ENCODE results near the gene P2RY8. TPM values are rescaled to one million over a fixed set of nuclear protein-coding genes. Genes with fewer than 3 reads are reported as not detected.
"Not testable (repeated sequence)": the region's sequence is repeated elsewhere in the genome, so short reads cannot be mapped to it uniquely, and the experiment has no call there.

The P2RY8 gene
- total RNA-seq, 2 experiments from 2014 or later: 9.8 to 10.6 TPM

DNA sequence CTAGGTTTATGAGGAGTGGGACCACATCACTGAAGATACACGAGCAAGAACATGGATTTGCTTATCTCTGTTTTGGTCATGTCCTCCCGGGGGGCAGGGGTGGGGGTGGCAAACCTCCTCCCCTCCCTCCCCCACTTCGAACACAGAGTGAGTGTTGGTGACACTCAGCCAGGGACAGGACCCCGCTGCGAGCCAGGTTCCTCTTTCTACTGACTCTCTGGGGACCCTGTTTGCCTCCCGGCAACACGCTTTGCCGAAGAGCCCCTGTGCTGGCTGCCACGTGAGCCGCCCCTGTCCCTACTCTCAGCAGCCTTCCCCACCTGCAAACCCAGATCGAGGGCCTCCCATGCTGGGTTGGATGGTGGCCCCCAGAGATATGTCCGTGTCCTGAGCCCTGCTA, 34.7 kb downstream of the P2RY8 start:
- Mint-ChIP-seq H3K4me1 (ENCODE audit: low read depth) (peaks cover 37% of the 10 kb centered on the region), H3K36me3 (ENCODE audit: low read depth) (peaks cover 13% of the 10 kb centered on the region), H3K27me3 (ENCODE audit: low read depth) (no peaks in the 10 kb centered on the region), H3K4me3 (no peak overlapping the region), H3K9me3 (no peaks in the 10 kb centered on the region), H3K27ac (peak overlapping the region; percentile 65)
- intact Hi-C loops (cut with micrococcal nuclease): no loop called here
- CTCF ChIA-PET: no interaction called here
- no peak for DNase-seq

GRCh38 chrX:1500701-1501624, 36.0 kb downstream of the P2RY8 start:
- H3K4me3 Mint-ChIP-seq: no peak overlapping the region
- H3K27me3 Mint-ChIP-seq (ENCODE audit: low read depth): no peaks in the 10 kb centered on the region
- no peaks in the 10 kb centered on the region for H3K9me3 Mint-ChIP-seq
- no peak for DNase-seq
- H3K36me3 Mint-ChIP-seq (ENCODE audit: low read depth): peaks cover 9% of the 10 kb centered on the region
- H3K27ac Mint-ChIP-seq: peak overlapping the region; percentile 72
- peaks cover 35% of the 10 kb centered on the region for H3K4me1 Mint-ChIP-seq (ENCODE audit: low read depth)
- intact Hi-C loops (cut with micrococcal nuclease): no loop called here
- CTCF ChIA-PET: no interaction called here

DNA sequence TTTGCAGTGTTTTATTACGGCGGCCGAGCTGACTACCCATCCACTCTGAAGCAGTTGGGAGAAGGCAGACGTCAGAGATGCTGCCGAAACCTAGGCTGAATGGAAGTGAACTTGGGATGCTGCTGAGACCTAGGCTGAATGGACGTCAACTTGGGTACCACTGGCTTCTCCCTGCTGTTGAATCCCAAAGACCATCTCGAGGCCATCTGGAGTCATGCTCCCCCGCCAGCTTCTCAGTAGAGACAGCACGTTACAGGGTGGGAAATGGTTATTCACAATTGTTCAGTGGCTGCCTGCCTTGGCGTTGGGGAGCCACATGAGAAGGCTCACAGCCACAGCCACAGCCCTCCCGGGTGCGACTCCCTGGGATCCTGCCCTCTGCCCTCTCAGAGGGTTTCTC, 40.9 kb downstream of the P2RY8 start:
- peaks cover 6% of the 10 kb centered on the region for H3K36me3 Mint-ChIP-seq (ENCODE audit: low read depth)
- intact Hi-C loops (cut with micrococcal nuclease): no loop called here
- no peak for DNase-seq
- H3K4me3 Mint-ChIP-seq: no peak overlapping the region
- peaks cover 9% of the 10 kb centered on the region for H3K9me3 Mint-ChIP-seq
- CTCF ChIA-PET: no interaction called here
- no peak overlapping the region for H3K27ac Mint-ChIP-seq
- H3K4me1 Mint-ChIP-seq (ENCODE audit: low read depth): peaks cover 29% of the 10 kb centered on the region
- no peaks in the 10 kb centered on the region for H3K27me3 Mint-ChIP-seq (ENCODE audit: low read depth)

GRCh38 chrX:1493877-1494510, 43.0 kb downstream of the P2RY8 start:
- Mint-ChIP-seq H3K9me3 (peaks cover 9% of the 10 kb centered on the region), H3K4me1 (ENCODE audit: low read depth) (peaks cover 29% of the 10 kb centered on the region), H3K4me3 (no peak overlapping the region), H3K27me3 (ENCODE audit: low read depth) (no peaks in the 10 kb centered on the region), H3K36me3 (ENCODE audit: low read depth) (peaks cover 12% of the 10 kb centered on the region), H3K27ac (peak overlapping the region; percentile 24)
- DNase-seq: peak; percentile 5
- intact Hi-C loops (cut with micrococcal nuclease): no loop called here
- CTCF ChIA-PET: no interaction called here

DNA sequence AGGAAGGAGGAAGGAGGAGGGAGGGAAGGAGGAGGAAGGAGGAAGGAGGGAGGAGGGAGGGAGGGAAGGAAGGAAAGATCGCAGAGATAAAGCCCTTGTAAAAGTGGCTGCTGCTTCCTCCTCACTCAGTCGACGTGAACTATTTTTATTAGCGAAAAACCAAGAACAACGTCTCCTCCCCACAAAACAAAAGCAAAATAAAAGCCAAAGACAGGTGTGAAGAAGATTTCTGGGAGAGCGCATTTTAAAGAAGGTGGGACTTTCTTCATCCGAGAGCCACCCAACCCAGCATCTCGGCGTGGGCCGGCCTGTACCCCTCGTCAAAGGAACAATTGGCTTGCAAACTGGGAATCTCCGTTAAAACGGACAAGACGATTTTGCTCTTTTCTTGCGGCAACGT, 43.6 kb downstream of the P2RY8 start:
- intact Hi-C loops (cut with micrococcal nuclease): no loop called here
- Mint-ChIP-seq H3K4me3 (no peak overlapping the region), H3K9me3 (peaks cover 9% of the 10 kb centered on the region), H3K36me3 (ENCODE audit: low read depth) (peaks cover 17% of the 10 kb centered on the region), H3K4me1 (ENCODE audit: low read depth) (peaks cover 29% of the 10 kb centered on the region), H3K27me3 (ENCODE audit: low read depth) (no peaks in the 10 kb centered on the region), H3K27ac (no peak overlapping the region)
- CTCF ChIA-PET: no interaction called here
- no peak for DNase-seq

DNA sequence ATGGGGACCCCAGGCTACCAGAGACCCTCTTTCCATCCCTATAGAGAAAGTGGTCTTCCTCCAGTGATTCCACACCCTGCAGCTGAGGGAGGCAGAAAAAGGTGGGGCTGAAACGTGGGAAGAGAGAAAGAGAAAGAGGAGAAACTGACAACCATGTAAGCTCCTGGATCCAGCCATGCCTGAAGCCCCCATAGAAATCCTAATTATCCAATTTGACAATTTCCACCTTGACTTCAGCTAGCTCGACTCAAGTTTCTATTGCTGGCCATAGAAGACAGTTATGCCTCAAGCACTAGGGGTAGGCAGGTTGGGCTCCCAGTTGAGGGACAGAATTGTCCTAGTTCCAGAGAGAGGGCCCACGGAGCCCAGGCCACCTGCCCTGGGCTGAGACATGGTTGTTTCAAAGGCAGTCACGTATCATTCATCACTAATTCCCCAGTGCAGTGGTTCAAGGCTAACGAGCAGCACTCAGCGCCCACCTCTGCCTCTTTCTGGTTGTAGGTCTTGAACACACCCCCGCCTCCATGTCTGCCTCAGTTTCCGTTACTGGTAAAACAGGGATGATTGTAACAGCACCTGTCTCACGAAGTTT, 44.5 kb downstream of the P2RY8 start:
- no peaks in the 10 kb centered on the region for H3K27me3 Mint-ChIP-seq (ENCODE audit: low read depth)
- CTCF ChIA-PET: no interaction called here
- intact Hi-C loops (cut with micrococcal nuclease): loop anchor here (1.0 kb wide), 1 partner anchor 10 kb away; no protein-coding TSS in a partner anchor
- peak; percentile 14 for DNase-seq
- H3K36me3 Mint-ChIP-seq (ENCODE audit: low read depth): peaks cover 18% of the 10 kb centered on the region
- no peak overlapping the region for H3K4me3 Mint-ChIP-seq
- no peak overlapping the region for H3K27ac Mint-ChIP-seq
- peaks cover 9% of the 10 kb centered on the region for H3K9me3 Mint-ChIP-seq
- peaks cover 27% of the 10 kb centered on the region for H3K4me1 Mint-ChIP-seq (ENCODE audit: low read depth)

- peak; percentile 83 for DNase-seq
- Mint-ChIP-seq H3K27me3 (ENCODE audit: low read depth) (no peaks in the 10 kb centered on the region), H3K36me3 (ENCODE audit: low read depth) (peaks cover 18% of the 10 kb centered on the region), H3K9me3 (peaks cover 9% of the 10 kb centered on the region), H3K27ac (no peak overlapping the region), H3K4me1 (ENCODE audit: low read depth) (peaks cover 27% of the 10 kb centered on the region), H3K4me3 (no peak overlapping the region)
- intact Hi-C loops (cut with micrococcal nuclease): loop anchor here (1.0 kb wide), 1 partner anchor 10 kb away; no protein-coding TSS in a partner anchor
- CTCF ChIA-PET: no interaction called here
Observed at GRCh38 chrX:1491851-1492349, 45.1 kb downstream of the P2RY8 start.

DNA sequence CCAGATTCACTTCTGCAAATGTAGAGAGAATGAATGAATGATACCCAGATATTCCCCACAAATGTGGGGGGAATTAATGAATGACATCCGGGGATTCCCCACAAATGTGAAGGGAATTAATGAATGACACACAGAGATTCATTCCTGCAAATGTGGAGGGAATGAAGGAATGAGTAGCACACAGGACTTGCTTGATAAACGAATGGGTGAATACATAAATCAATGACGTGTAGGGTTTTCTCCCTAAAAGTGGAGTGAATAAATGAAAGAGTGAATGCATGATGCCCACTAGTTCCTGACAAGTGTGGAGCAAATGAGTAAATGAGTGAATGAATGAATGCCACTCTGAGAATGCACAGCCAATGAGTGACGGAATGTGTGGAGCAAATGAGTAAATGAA, 45.7 kb downstream of the P2RY8 start:
- DNase-seq; intact Hi-C loops (cut with micrococcal nuclease); CTCF ChIA-PET; H3K9me3 Mint-ChIP-seq; H3K4me3 Mint-ChIP-seq; H3K27me3 Mint-ChIP-seq (ENCODE audit: low read depth); H3K27ac Mint-ChIP-seq: not testable (repeated sequence)
- Mint-ChIP-seq H3K36me3 (ENCODE audit: low read depth) (peaks cover 20% of the 10 kb centered on the region), H3K4me1 (ENCODE audit: low read depth) (peaks cover 26% of the 10 kb centered on the region)

DNA sequence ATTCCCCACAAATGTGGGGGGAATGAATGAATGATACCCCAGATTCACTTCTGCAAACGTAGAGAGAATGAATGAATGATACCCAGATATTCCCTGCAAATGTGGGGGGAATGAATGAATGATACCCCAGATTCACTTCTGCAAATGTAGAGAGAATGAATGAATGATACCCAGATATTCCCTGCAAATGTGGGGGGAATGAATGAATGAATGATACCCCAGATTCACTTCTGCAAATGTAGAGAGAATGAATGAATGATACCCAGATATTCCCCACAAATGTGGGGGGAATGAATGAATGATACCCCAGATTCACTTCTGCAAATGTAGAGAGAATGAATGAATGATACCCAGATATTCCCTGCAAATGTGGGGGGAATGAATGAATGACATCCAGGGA, 46.3 kb downstream of the P2RY8 start:
- H3K27me3 Mint-ChIP-seq (ENCODE audit: low read depth); H3K27ac Mint-ChIP-seq; intact Hi-C loops (cut with micrococcal nuclease); CTCF ChIA-PET; H3K4me3 Mint-ChIP-seq; DNase-seq: not testable (repeated sequence)
- peaks cover 26% of the 10 kb centered on the region for H3K4me1 Mint-ChIP-seq (ENCODE audit: low read depth)
- peaks cover 12% of the 10 kb centered on the region for H3K9me3 Mint-ChIP-seq
- peaks cover 23% of the 10 kb centered on the region for H3K36me3 Mint-ChIP-seq (ENCODE audit: low read depth)

DNA sequence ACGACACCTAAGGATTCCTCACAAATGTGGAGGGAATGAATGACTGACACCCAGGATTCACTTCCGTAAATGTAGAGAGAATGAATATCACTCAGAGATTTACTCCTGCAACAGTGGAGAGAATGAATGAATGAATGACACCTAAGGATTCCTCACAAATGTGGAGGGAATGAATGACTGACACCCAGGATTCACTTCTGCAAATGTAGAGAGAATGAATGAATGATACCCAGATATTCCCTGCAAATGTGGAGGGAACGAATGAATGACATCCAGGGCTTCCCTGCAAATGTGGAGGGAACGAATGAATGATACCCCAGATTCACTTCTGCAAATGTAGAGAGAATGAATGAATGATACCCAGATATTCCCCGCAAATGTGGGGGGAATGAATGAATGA, 47.6 kb downstream of the P2RY8 start:
- Mint-ChIP-seq H3K4me1 (ENCODE audit: low read depth) (peaks cover 24% of the 10 kb centered on the region), H3K9me3 (peaks cover 12% of the 10 kb centered on the region), H3K36me3 (ENCODE audit: low read depth) (peaks cover 23% of the 10 kb centered on the region)
- H3K4me3 Mint-ChIP-seq; H3K27ac Mint-ChIP-seq; DNase-seq; intact Hi-C loops (cut with micrococcal nuclease); H3K27me3 Mint-ChIP-seq (ENCODE audit: low read depth); CTCF ChIA-PET: not testable (repeated sequence)

DNA sequence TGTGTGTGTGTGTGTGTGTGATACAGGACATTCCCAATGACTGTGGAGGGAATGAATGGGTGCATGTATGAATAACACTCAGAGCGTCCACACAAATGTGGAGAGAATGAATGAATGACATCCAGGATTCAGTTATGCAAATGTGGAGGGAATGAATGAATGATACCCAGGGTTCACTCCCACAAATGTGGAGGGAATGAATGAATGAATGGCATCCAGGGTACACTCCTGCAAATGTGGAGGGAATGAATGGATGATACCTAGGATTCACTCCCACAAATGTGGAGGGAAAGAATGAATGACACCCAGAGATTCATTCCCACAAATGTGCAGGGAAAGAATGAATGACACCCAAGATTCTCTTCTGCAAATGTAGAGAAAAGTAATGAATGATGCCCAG, 48.2 kb downstream of the P2RY8 start:
- Mint-ChIP-seq H3K9me3 (peaks cover 12% of the 10 kb centered on the region), H3K27me3 (ENCODE audit: low read depth) (no peaks in the 10 kb centered on the region), H3K4me3 (no peak overlapping the region), H3K36me3 (ENCODE audit: low read depth) (peaks cover 23% of the 10 kb centered on the region), H3K4me1 (ENCODE audit: low read depth) (peaks cover 25% of the 10 kb centered on the region), H3K27ac (peak overlapping the region; percentile 57)
- CTCF ChIA-PET: no interaction called here
- intact Hi-C loops (cut with micrococcal nuclease): no loop called here
- no peak for DNase-seq

GRCh38 chrX:1488141-1488540, 48.8 kb downstream of the P2RY8 start:
- peaks cover 23% of the 10 kb centered on the region for H3K36me3 Mint-ChIP-seq (ENCODE audit: low read depth)
- peak overlapping the region; percentile 57 for H3K27ac Mint-ChIP-seq
- peak; percentile 4 for DNase-seq
- H3K9me3 Mint-ChIP-seq: peaks cover 12% of the 10 kb centered on the region
- H3K4me1 Mint-ChIP-seq (ENCODE audit: low read depth): peaks cover 26% of the 10 kb centered on the region
- no peak overlapping the region for H3K4me3 Mint-ChIP-seq
- H3K27me3 Mint-ChIP-seq (ENCODE audit: low read depth): no peaks in the 10 kb centered on the region
- intact Hi-C loops (cut with micrococcal nuclease): no loop called here
- CTCF ChIA-PET: no interaction called here

All from activated naive CD4-positive, alpha-beta T cell treated with anti-CD3 and anti-CD28 coated beads for 36 hours (primary cell).